H9 (cell line): ENCODE data around the gene PWWP2B. TPM values are rescaled to one million over a fixed set of nuclear protein-coding genes. Genes with fewer than 3 reads are reported as not detected.
A peak's percentile ranks its signal among the peaks of the same experiment; 100 is the strongest.

Experiments used
- DNase-seq: peaks from one replicate; pipeline ENCODE4 v3.0.0-alpha.2; 2017
- H2AFZ ChIP-seq: one replicate; pipeline ENCODE4 v1.6.1; 2013; ENCODE audit warnings: mild to moderate bottlenecking, low read length, control low read depth, moderate library complexity
- H2AK5ac ChIP-seq: 2 replicates; pipeline ENCODE4 v1.6.1; 2013; ENCODE audit warnings: low read length, control low read depth, mixed read lengths; ENCODE audit not compliant: insufficient read length
- H2BK120ac ChIP-seq: one replicate; pipeline ENCODE4 v1.6.1; 2013; ENCODE audit warnings: low read depth, mild to moderate bottlenecking, low read length, control low read depth, inconsistent platforms; ENCODE audit not compliant: poor library complexity, severe bottlenecking
- H2BK12ac ChIP-seq: 2 replicates; pipeline ENCODE4 v1.6.1; 2013; ENCODE audit warnings: low read length, control low read depth, mixed read lengths, low read depth; ENCODE audit not compliant: insufficient read length
- H2BK15ac ChIP-seq: 2 replicates; pipeline ENCODE4 v1.6.1; 2013; ENCODE audit warnings: low read depth, low read length, control low read depth
- H2BK20ac ChIP-seq: one replicate; pipeline ENCODE4 v1.6.1; 2013; ENCODE audit warnings: low read depth, mild to moderate bottlenecking, low read length, control low read depth, inconsistent platforms; ENCODE audit not compliant: poor library complexity, severe bottlenecking
- H2BK5ac ChIP-seq: 2 replicates; pipeline ENCODE4 v1.6.1; 2013; ENCODE audit warnings: low read length, control low read depth, mixed read lengths; ENCODE audit not compliant: insufficient read length
- H3K14ac ChIP-seq: 2 replicates; pipeline ENCODE4 v1.6.1; 2013; ENCODE audit warnings: low read length, control low read depth; ENCODE audit not compliant: insufficient read depth
- H3K18ac ChIP-seq: 2 replicates; pipeline ENCODE4 v1.6.1; 2013; ENCODE audit warnings: low read depth, mild to moderate bottlenecking, mixed read lengths, low read length, control low read depth; ENCODE audit not compliant: insufficient read length
- H3K23ac ChIP-seq: 2 replicates; pipeline ENCODE4 v1.6.1; 2013; ENCODE audit warnings: low read length, control low read depth, mixed read lengths, low read depth; ENCODE audit not compliant: insufficient read length
- H3K23me2 ChIP-seq: 2 replicates; pipeline ENCODE4 v1.6.1; 2013; ENCODE audit warnings: low read depth, mild to moderate bottlenecking, mixed read lengths, low read length, control low read depth; ENCODE audit not compliant: insufficient read length, poor library complexity, severe bottlenecking
- H3K27ac ChIP-seq: 2 replicates; pipeline ENCODE4 v1.5.1; 2013; ENCODE audit warnings: low read length, control low read depth, mixed read lengths, low read depth; ENCODE audit not compliant: insufficient read length
- H3K27me3 ChIP-seq: 2 replicates; pipeline ENCODE4 v1.6.1; 2013; ENCODE audit warnings: low read length, control low read depth, inconsistent platforms; ENCODE audit not compliant: insufficient read depth
- H3K4ac ChIP-seq: 2 replicates; pipeline ENCODE4 v1.6.1; 2013; ENCODE audit warnings: low read depth, mild to moderate bottlenecking, control low read depth, inconsistent platforms, low read length, moderate library complexity
- H3K4me1 ChIP-seq: 2 replicates; pipeline ENCODE4 v1.6.1; 2013; ENCODE audit warnings: low read length, control low read depth, inconsistent platforms; ENCODE audit not compliant: insufficient read depth
- H3K4me2 ChIP-seq: 2 replicates; pipeline ENCODE4 v1.6.1; 2013; ENCODE audit warnings: low read length, control low read depth, mixed read lengths; ENCODE audit not compliant: insufficient read length, insufficient read depth
- H3K56ac ChIP-seq: 2 replicates; pipeline ENCODE4 v1.6.1; 2013; ENCODE audit warnings: low read depth, mild to moderate bottlenecking, mixed read lengths, low read length, control low read depth; ENCODE audit not compliant: insufficient read length
- H3K79me1 ChIP-seq: 2 replicates; pipeline ENCODE4 v1.6.1; 2013; ENCODE audit warnings: low read depth, mild to moderate bottlenecking, moderate library complexity, low read length, control low read depth, inconsistent platforms; ENCODE audit not compliant: insufficient read depth, poor library complexity, severe bottlenecking
- H3K79me2 ChIP-seq: 2 replicates; pipeline ENCODE4 v1.6.1; 2013; ENCODE audit warnings: low read length, control low read depth, inconsistent platforms; ENCODE audit not compliant: insufficient read depth
- H3K9ac ChIP-seq: 2 replicates; pipeline ENCODE4 v1.6.1; 2013; ENCODE audit warnings: low read length, control low read depth, mixed read lengths; ENCODE audit not compliant: insufficient read length; ENCODE audit errors: extremely low read depth
- H3K9me3 ChIP-seq: one replicate; pipeline ENCODE4 v1.6.1; 2013; ENCODE audit warnings: low read depth, low read length, inconsistent platforms; ENCODE audit not compliant: control insufficient read depth
- H3T11ph ChIP-seq: one replicate; pipeline ENCODE4 v1.6.1; 2013; ENCODE audit warnings: mild to moderate bottlenecking, low read length, control low read depth, inconsistent platforms
- H4K20me1 ChIP-seq: one replicate; pipeline ENCODE4 v1.6.1; 2013; ENCODE audit not compliant: control insufficient read depth, insufficient read length, insufficient read depth
- H4K5ac ChIP-seq: 2 replicates; pipeline ENCODE4 v1.6.1; 2013; ENCODE audit warnings: low read depth, mild to moderate bottlenecking, mixed read lengths, low read length, control low read depth; ENCODE audit not compliant: insufficient read length
- H4K8ac ChIP-seq: replicated peaks from 2 replicates; pipeline ENCODE4 v1.6.1; 2013; ENCODE audit warnings: low read length, control low read depth, mixed read lengths, low read depth; ENCODE audit not compliant: insufficient read length
- H4K91ac ChIP-seq: 2 replicates; pipeline ENCODE4 v1.6.1; 2013; ENCODE audit warnings: low read depth, mild to moderate bottlenecking, moderate library complexity, mixed read lengths, low read length, control low read depth; ENCODE audit not compliant: insufficient read length
- H3K27ac Mint-ChIP-seq, 3 experiments: 2 replicates in 2 of 3; 3 replicates in 1 of 3; pipeline ENCODE4 v1.8.0; 2020 to 2021; ENCODE audit warnings: mixed read lengths in 3 of 3, mild to moderate bottlenecking in 1 of 3, moderate library complexity in 1 of 3
- H3K27me3 Mint-ChIP-seq: 2 replicates; pipeline ENCODE4 v1.8.0; 2021; ENCODE audit warnings: low read depth, mild to moderate bottlenecking, moderate library complexity, mixed read lengths
- H3K36me3 Mint-ChIP-seq, 3 experiments: 2 replicates in 2 of 3; 3 replicates in 1 of 3; pipeline ENCODE4 v1.8.0; 2020 to 2021; ENCODE audit warnings: low read depth in 3 of 3, mixed read lengths in 3 of 3; ENCODE audit not compliant: insufficient read depth in 1 of 3
- H3K4me1 Mint-ChIP-seq, 2 experiments: 2 replicates each; pipeline ENCODE4 v1.8.0; 2020; ENCODE audit warnings: mixed read lengths in 2 of 2
- H3K4me3 Mint-ChIP-seq, 2 experiments: 2 replicates in 1 of 2; 3 replicates in 1 of 2; pipeline ENCODE4 v1.8.0; 2020 to 2021; ENCODE audit warnings: mild to moderate bottlenecking in 2 of 2, mixed read lengths in 2 of 2, moderate library complexity in 1 of 2
- H3K9me3 Mint-ChIP-seq, 2 experiments: 2 replicates in 1 of 2; 3 replicates in 1 of 2; pipeline ENCODE4 v1.8.0; 2020; ENCODE audit warnings: mild to moderate bottlenecking in 2 of 2, mixed read lengths in 2 of 2, moderate library complexity in 1 of 2
- CTCF ChIP-seq: fragments of 200-600 bp; sonication (generic); conservative IDR thresholded peaks from 3 replicates; pipeline ENCODE4 v1.8.0; 2021; ENCODE audit warnings: antibody characterized with exemption, mild to moderate bottlenecking
- WGBS: extraction: QIAGEN DNeasy Blood & Tissue Kit; methylation state at CpG from one replicate; pipeline ENCODE4 v1.1.7; 2013; ENCODE audit warnings: missing lambda C conversion rate, low lambda C conversion rate, mixed read lengths; ENCODE audit not compliant: insufficient read length; ENCODE audit errors: extremely low coverage; 5-methylcytosine and 5-hydroxymethylcytosine counted together
- total RNA-seq: library from RNA; stranded (reverse); gene quantifications from 2 replicates; pipeline ENCODE4 v1.2.1, GENCODE V29; 2021

PWWP2B gene
- total RNA-seq, 1 experiment from 2014 or later: 10.0 TPM

- no peak overlapping the region for H2AFZ ChIP-seq
- no peak overlapping the region; the same call in 1 of the 2 replicates for H3K14ac ChIP-seq
- no peak overlapping the region for H2BK5ac ChIP-seq
- peak; percentile 66 for TF ChIP-seq CTCF
- no peak overlapping the region for H3K23ac ChIP-seq
- no peak overlapping the region for H3K9ac ChIP-seq
- whole genome bisulfite sequencing: no CpG with 5 or more reads among the region's 54 CpGs
- Mint-ChIP-seq H3K4me3 (no peak overlapping the region), H3K27ac (no peak overlapping the region), H3K9me3 (no peaks in the 10 kb centered on the region), H3K4me1 (peaks cover 22 to 31% of the 10 kb centered on the region in 2 experiments), H3K27me3 (no peaks in the 10 kb centered on the region), H3K36me3 (peaks cover 3 to 15% (median 8%) of the 10 kb centered on the region in 3 experiments)
- H3K23me2 ChIP-seq: no peaks in the 10 kb centered on the region
- no peak overlapping the region for H2BK20ac ChIP-seq
- peaks cover 4% of the 10 kb centered on the region for H4K20me1 ChIP-seq
- H3K9me3 ChIP-seq: no peaks in the 10 kb centered on the region
- H3K4me1 ChIP-seq: peaks cover 8% of the 10 kb centered on the region; the same call in 1 of the 2 replicates
- H3K18ac ChIP-seq: no peak overlapping the region
- H3K27me3 ChIP-seq: no peaks in the 10 kb centered on the region
- peak; percentile 84 for DNase-seq
- no peak overlapping the region for H3K4ac ChIP-seq
- H2BK15ac ChIP-seq: no peak overlapping the region
- no peak overlapping the region for H4K91ac ChIP-seq
- no peak overlapping the region for H3K56ac ChIP-seq
- H2BK12ac ChIP-seq: no peak overlapping the region
- no peak overlapping the region for H3T11ph ChIP-seq
- H3K4me2 ChIP-seq: no peak overlapping the region
- no peaks in the 10 kb centered on the region for H3K79me1 ChIP-seq
- H2AK5ac ChIP-seq: no peak overlapping the region
- H4K5ac ChIP-seq: no peak overlapping the region
- no peak overlapping the region for H4K8ac ChIP-seq
- H3K79me2 ChIP-seq: no peaks in the 10 kb centered on the region; the same call in 1 of the 2 replicates
- no peak overlapping the region for H3K27ac ChIP-seq
- H2BK120ac ChIP-seq: no peak overlapping the region
Measured at GRCh38 chr10:132404911-132405462, 8.0 kb downstream of the PWWP2B start.
